DND-41 (cell line): ENCODE data around the gene SMIM11.
"Not testable (repeated sequence)": the region's sequence is repeated elsewhere in the genome, so short reads cannot be mapped to it uniquely, and the experiment has no call there.

ENCODE experiments used
- EZH2 ChIP-seq: IDR thresholded peaks from 3 replicates; pipeline ENCODE4 v1.6.1; 2012; ENCODE audit warnings: borderline replicate concordance, low read depth, mild to moderate bottlenecking, moderate library complexity, low read length, inconsistent platforms; ENCODE audit not compliant: severe bottlenecking
- TF ChIP-seq, protein P1 (sequence below): IDR thresholded peaks from 2 replicates; pipeline ENCODE4 v1.5.1; 2012; ENCODE audit warnings: borderline replicate concordance, low read length, moderate library complexity, mild to moderate bottlenecking; ENCODE audit not compliant: poor library complexity, severe bottlenecking; ENCODE audit errors: extremely low read depth

DNA sequence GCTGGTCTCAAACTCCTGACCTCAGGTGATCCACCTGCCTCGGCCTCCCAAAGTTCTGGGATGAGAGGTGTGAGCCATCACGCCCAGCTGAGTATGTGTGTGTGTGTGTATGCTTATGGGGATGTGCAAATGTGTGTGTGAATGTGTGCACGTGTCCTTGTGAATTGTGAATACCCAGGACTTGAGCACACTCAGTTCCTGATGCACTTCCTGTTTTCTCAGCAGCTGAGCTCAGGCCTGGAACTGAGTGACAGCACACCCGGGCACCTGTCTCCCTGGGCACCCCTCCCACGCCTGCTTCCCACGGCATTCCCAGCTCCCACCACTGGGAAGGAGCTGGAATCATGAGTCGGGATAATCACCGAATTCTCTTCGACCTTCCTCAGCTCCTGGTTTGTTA lies 32.0 kb downstream of the SMIM11 start:
- TF ChIP-seq, protein P1, sequence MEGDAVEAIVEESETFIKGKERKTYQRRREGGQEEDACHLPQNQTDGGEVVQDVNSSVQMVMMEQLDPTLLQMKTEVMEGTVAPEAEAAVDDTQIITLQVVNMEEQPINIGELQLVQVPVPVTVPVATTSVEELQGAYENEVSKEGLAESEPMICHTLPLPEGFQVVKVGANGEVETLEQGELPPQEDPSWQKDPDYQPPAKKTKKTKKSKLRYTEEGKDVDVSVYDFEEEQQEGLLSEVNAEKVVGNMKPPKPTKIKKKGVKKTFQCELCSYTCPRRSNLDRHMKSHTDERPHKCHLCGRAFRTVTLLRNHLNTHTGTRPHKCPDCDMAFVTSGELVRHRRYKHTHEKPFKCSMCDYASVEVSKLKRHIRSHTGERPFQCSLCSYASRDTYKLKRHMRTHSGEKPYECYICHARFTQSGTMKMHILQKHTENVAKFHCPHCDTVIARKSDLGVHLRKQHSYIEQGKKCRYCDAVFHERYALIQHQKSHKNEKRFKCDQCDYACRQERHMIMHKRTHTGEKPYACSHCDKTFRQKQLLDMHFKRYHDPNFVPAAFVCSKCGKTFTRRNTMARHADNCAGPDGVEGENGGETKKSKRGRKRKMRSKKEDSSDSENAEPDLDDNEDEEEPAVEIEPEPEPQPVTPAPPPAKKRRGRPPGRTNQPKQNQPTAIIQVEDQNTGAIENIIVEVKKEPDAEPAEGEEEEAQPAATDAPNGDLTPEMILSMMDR: not testable (repeated sequence)
- TF ChIP-seq EZH2: not testable (repeated sequence)
